Measurements from ENCODE around the gene SBNO1. TPM values are rescaled to one million over a fixed set of nuclear protein-coding genes. Genes with fewer than 3 reads are reported as not detected.

SBNO1 gene
- total and polyA plus RNA-seq, 2 donors (not counting 3 experiments of a cell fraction or from before 2014, with no cell fraction given): 4.8 to 34.2 TPM

GRCh38 chr12:123289911-123290310 lies 74.7 kb downstream of the SBNO1 start:
- H3K36me3 ChIP-seq (ENCODE audit: control insufficient read depth in 2 of 2, extremely low read depth in 1 of 2, insufficient read depth in 2 of 2, low read length in 2 of 2): peaks cover 0 to 15% of the 10 kb centered on the region in 2 experiments
- intact Hi-C loops (cut with micrococcal nuclease): no loop called here
- H3K4me2 ChIP-seq (ENCODE audit: insufficient read depth, low read length): no peak overlapping the region
- H4K20me1 ChIP-seq (replicated peaks; ENCODE audit: control insufficient read depth, extremely low read depth, insufficient read depth, low read length): no peaks in the 10 kb centered on the region
- no peak overlapping the region for H3K4me3 ChIP-seq (replicated peaks in 1 of 3; ENCODE audit: insufficient read depth in 1 of 3, low read depth in 1 of 3, low read length in 3 of 3)
- dilution Hi-C loops (cut with MboI; ENCODE audit: extremely low pct_ligation_motif_present, low sequenced_read_pairs): loop anchor here (25.0 kb wide), 1 partner anchor 322 kb away; the partner anchor contains the start of gene DDX55
- no peak overlapping the region for H3K9ac ChIP-seq (replicated peaks; ENCODE audit: extremely low read depth, insufficient read depth, low read length)
- POLR2A ChIA-PET: no interaction called here
- H3K9me1 ChIP-seq (replicated peaks; ENCODE audit: control insufficient read depth, extremely low read depth, insufficient read depth, low read length): no peaks in the 10 kb centered on the region
- H3K27me3 ChIP-seq (ENCODE audit: control insufficient read depth in 2 of 2, insufficient read depth in 2 of 2, low read length in 2 of 2): no peaks in the 10 kb centered on the region
- no peaks in the 10 kb centered on the region for H3K9me3 ChIP-seq (replicated peaks; ENCODE audit: control insufficient read depth, insufficient read depth, low read length)
- FAIRE-seq (no peak), DNase-seq (ENCODE audit: low read depth, low spot score) (no peak)
- no peaks in the 10 kb centered on the region for H3K4me1 ChIP-seq (ENCODE audit: control insufficient read depth, extremely low read depth, insufficient read depth, low read length)
- CTCF ChIA-PET: interaction anchor here (0.6 kb wide), 1 partner anchor 14 kb away, joined by 3 read pairs; no protein-coding TSS in a partner anchor
- H3K27ac ChIP-seq (ENCODE audit: insufficient read depth, low read depth, low read length): no peak overlapping the region
- no peak for TF ChIP-seq MAX (IDR thresholded peaks at IDR 0.05; ENCODE audit: insufficient read depth, insufficient read length)
- TF ChIP-seq CTCF (IDR thresholded peaks at IDR 0.05; ENCODE audit: extremely low read depth in 1 of 2, insufficient read depth in 1 of 2, low read depth in 1 of 2, low read length in 2 of 2): no peak
- no peak for TF ChIP-seq GATA2 (IDR thresholded peaks at IDR 0.05; ENCODE audit: insufficient read depth, insufficient read length, low read depth, low read length)
- TF ChIP-seq JUN (IDR thresholded peaks at IDR 0.05; ENCODE audit: borderline replicate concordance, insufficient read depth, insufficient read length, low read depth): no peak
- no peak for TF ChIP-seq EZH2 (IDR thresholded peaks at IDR 0.05; ENCODE audit: borderline replicate concordance, low read depth, low read length, severe bottlenecking)
- TF ChIP-seq FOS (IDR thresholded peaks at IDR 0.05; ENCODE audit: borderline replicate concordance, insufficient read depth, low read length): no peak
- no peak for TF ChIP-seq POLR2AphosphoS5 (IDR thresholded peaks at IDR 0.05; ENCODE audit: insufficient read depth, low read depth, low read length)
- TF ChIP-seq MYC (IDR thresholded peaks at IDR 0.05; ENCODE audit: low read depth, low read length): no peak
- no peak for TF ChIP-seq POLR2A (IDR thresholded peaks at IDR 0.05; ENCODE audit: low read depth, low read length)
- H3K79me2 ChIP-seq (ENCODE audit: control insufficient read depth, insufficient read depth, low read length): no peaks in the 10 kb centered on the region
- H2AFZ ChIP-seq (ENCODE audit: low read depth, low read length): no peak overlapping the region
- no TSS peak for BruUV-seq (replicated peaks)
